Vagina (tissue), 2 donors: ENCODE data around the gene ELAC2.

Source experiments
- POLR2A ChIP-seq, 2 donors: fragments of 450-650 bp; IDR thresholded peaks; one replicate each; pipeline ENCODE4 v1.6.1; 2017; ENCODE audit warnings: antibody characterized with exemption in 2 of 2, mild to moderate bottlenecking in 2 of 2, moderate library complexity in 2 of 2
- TF ChIP-seq, protein P1 (sequence below), 3 experiments: fragments of 450-650 bp in 2 of 3; fragments of 200-600 bp in 1 of 3; sonication (generic) in 1 of 3; IDR thresholded peaks; one replicate each; pipeline ENCODE4 v1.5.1; 2017 to 2019; ENCODE audit warnings: antibody characterized with exemption in 3 of 3, mild to moderate bottlenecking in 2 of 3, moderate library complexity in 2 of 3

DNA sequence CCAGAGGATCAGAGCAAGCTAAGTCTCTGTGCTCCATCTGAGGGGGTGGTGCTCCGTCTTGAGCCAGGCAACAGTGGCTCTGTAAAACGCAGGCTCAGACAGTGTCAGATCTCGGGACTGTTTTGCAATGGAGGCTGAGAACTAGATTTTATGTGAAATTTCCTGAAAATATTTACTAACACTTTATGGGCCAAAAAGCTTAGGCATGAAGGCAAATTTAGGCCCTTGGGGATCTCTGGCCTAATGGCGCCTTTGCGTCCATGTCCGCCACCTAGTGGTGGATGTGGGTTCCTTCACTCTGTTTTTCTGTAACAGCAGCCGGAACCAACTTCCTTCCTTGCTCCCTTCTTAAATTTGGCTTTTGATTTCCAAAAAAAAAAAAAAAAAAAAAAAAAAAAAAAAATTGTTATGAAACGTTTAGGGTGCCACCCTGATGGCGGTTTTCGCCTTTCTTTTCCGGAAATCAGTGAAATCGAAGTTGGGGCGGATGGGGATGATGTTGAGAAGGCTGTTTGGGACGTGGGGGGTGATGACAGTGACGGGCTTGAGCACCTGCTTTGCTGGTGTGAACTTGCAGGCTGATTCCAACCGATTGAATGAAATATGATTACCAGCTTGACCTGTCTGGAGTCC lies 14.0 kb upstream of the ELAC2 start:
- TF ChIP-seq, protein P1, sequence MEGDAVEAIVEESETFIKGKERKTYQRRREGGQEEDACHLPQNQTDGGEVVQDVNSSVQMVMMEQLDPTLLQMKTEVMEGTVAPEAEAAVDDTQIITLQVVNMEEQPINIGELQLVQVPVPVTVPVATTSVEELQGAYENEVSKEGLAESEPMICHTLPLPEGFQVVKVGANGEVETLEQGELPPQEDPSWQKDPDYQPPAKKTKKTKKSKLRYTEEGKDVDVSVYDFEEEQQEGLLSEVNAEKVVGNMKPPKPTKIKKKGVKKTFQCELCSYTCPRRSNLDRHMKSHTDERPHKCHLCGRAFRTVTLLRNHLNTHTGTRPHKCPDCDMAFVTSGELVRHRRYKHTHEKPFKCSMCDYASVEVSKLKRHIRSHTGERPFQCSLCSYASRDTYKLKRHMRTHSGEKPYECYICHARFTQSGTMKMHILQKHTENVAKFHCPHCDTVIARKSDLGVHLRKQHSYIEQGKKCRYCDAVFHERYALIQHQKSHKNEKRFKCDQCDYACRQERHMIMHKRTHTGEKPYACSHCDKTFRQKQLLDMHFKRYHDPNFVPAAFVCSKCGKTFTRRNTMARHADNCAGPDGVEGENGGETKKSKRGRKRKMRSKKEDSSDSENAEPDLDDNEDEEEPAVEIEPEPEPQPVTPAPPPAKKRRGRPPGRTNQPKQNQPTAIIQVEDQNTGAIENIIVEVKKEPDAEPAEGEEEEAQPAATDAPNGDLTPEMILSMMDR (IDR thresholded peaks at IDR 0.05): peak in 1 of 3 experiments; percentile 51
- TF ChIP-seq POLR2A (IDR thresholded peaks at IDR 0.05): no peak
